WTC11 (cell line): ENCODE measurements around the gene DNMT3A. TPM values are rescaled to one million over a fixed set of nuclear protein-coding genes. Genes with fewer than 3 reads are reported as not detected.

Experiments
- ATAC-seq: fragments of 200-7000 bp; cut with Tn5 transposase; 2 replicates; pipeline ENCODE4 v1.10.0; 2021; ENCODE audit warnings: mild to moderate bottlenecking, moderate library complexity
- CTCF ChIA-PET: fragments of 300-600 bp; sonication (Branson Sonifier 250); formaldehyde crosslinking; loops from one replicate; lab custom pipeline; 2021; ENCODE audit warnings: antibody characterized with exemption; lab: Charles Lee
- POLR2A ChIA-PET: fragments of 350-600 bp; sonication (Branson Sonifier 250); formaldehyde crosslinking; loops from one replicate; lab custom pipeline; 2021; ENCODE audit warnings: antibody characterized with exemption; lab: Charles Lee
- DNase-seq: peaks from one replicate; pipeline ENCODE4 v3.0.0; 2021; ENCODE audit warnings: low spot score
- H3K27ac Mint-ChIP-seq: 2 replicates; pipeline ENCODE4 v1.8.0; 2021; ENCODE audit warnings: mixed read lengths
- H3K27me3 Mint-ChIP-seq: 2 replicates; pipeline ENCODE4 v1.8.0; 2021; ENCODE audit warnings: low read depth, mild to moderate bottlenecking, moderate library complexity, mixed read lengths
- H3K36me3 Mint-ChIP-seq: 2 replicates; pipeline ENCODE4 v1.8.0; 2021; ENCODE audit warnings: mixed read lengths
- H3K4me1 Mint-ChIP-seq: 2 replicates; pipeline ENCODE4 v1.8.0; 2022; ENCODE audit warnings: mixed read lengths
- H3K4me3 Mint-ChIP-seq: 2 replicates; pipeline ENCODE4 v1.8.0; 2021; ENCODE audit warnings: mild to moderate bottlenecking, moderate library complexity, mixed read lengths
- H3K9me3 Mint-ChIP-seq: 2 replicates; pipeline ENCODE4 v1.8.0; 2021; ENCODE audit warnings: mixed read lengths
- ATF3 ChIP-seq: sonication (generic); formaldehyde crosslinking; conservative IDR thresholded peaks from 2 replicates; pipeline ENCODE4 v1.8.1; 2022; ENCODE audit warnings: mild to moderate bottlenecking, missing genetic modification reagents
- ATF6 ChIP-seq: sonication (generic); formaldehyde crosslinking; IDR thresholded peaks from 2 replicates; pipeline ENCODE4 v1.8.1; 2023; ENCODE audit warnings: mild to moderate bottlenecking, missing genetic modification reagents
- CDX4 ChIP-seq: fragments of 250-450 bp; sonication (Bioruptor Pico); IDR thresholded peaks from 2 replicates; pipeline ENCODE4 v1.9.0; 2021; ENCODE audit warnings: moderate library complexity, mild to moderate bottlenecking, inconsistent platforms, borderline replicate concordance
- ETV6 ChIP-seq: sonication (generic); formaldehyde crosslinking; IDR thresholded peaks from 2 replicates; pipeline ENCODE4 v1.8.1; 2022; ENCODE audit warnings: mild to moderate bottlenecking, missing genetic modification reagents
- FOXK1 ChIP-seq: sonication (generic); formaldehyde crosslinking; IDR thresholded peaks from 2 replicates; pipeline ENCODE4 v1.8.0; 2022; ENCODE audit warnings: mild to moderate bottlenecking, moderate library complexity, missing genetic modification reagents
- JUN ChIP-seq: sonication (generic); formaldehyde crosslinking; IDR thresholded peaks from 2 replicates; pipeline ENCODE4 v1.8.0; 2023; ENCODE audit warnings: mild to moderate bottlenecking, missing genetic modification reagents
- NR3C1 ChIP-seq: sonication (generic); formaldehyde crosslinking; conservative IDR thresholded peaks from 2 replicates; pipeline ENCODE4 v1.8.1; 2023; ENCODE audit warnings: low read depth, mild to moderate bottlenecking, missing genetic modification reagents
- PRRX2 ChIP-seq: fragments of 250-450 bp; sonication (Bioruptor Pico); IDR thresholded peaks from 2 replicates; pipeline ENCODE4 v1.8.0; 2021; ENCODE audit warnings: mild to moderate bottlenecking
- SMAD3 ChIP-seq: sonication (generic); formaldehyde crosslinking; IDR thresholded peaks from 2 replicates; pipeline ENCODE4 v1.8.0; 2022; ENCODE audit warnings: missing genetic modification reagents, mild to moderate bottlenecking, borderline replicate concordance
- TCF7 ChIP-seq: sonication (generic); formaldehyde crosslinking; IDR thresholded peaks from 2 replicates; pipeline ENCODE4 v1.8.0; 2022; ENCODE audit warnings: mild to moderate bottlenecking, low read depth, missing genetic modification reagents, moderate library complexity
- ZBTB21 ChIP-seq: sonication (generic); formaldehyde crosslinking; IDR thresholded peaks from 2 replicates; pipeline ENCODE4 v1.8.1; 2023; ENCODE audit warnings: mild to moderate bottlenecking, missing genetic modification reagents, borderline replicate concordance
- ZNF219 ChIP-seq: sonication (generic); formaldehyde crosslinking; IDR thresholded peaks from 2 replicates; pipeline ENCODE4 v1.8.0; 2023; ENCODE audit warnings: missing genetic modification reagents, mild to moderate bottlenecking, borderline replicate concordance
- ZNF281 ChIP-seq: sonication (generic); formaldehyde crosslinking; IDR thresholded peaks from 2 replicates; pipeline ENCODE4 v1.8.0; 2023; ENCODE audit warnings: mild to moderate bottlenecking, missing genetic modification reagents
- ZNF396 ChIP-seq: fragments of 250-450 bp; sonication (Bioruptor Pico); IDR thresholded peaks from 2 replicates; pipeline ENCODE4 v1.8.0; 2021; ENCODE audit warnings: mild to moderate bottlenecking, moderate library complexity, borderline replicate concordance
- ZNF425 ChIP-seq: fragments of 250-450 bp; sonication (Bioruptor Pico); conservative IDR thresholded peaks from 2 replicates; pipeline ENCODE4 v1.9.0; 2021; ENCODE audit warnings: mild to moderate bottlenecking
- total RNA-seq: library from RNA; stranded (reverse); gene quantifications from 3 replicates; pipeline ENCODE4 v1.2.3, GENCODE V29; 2021
- TF ChIP-seq, protein P1 (sequence below): sonication (generic); formaldehyde crosslinking; IDR thresholded peaks from 2 replicates; pipeline ENCODE4 v1.8.0; 2022; ENCODE audit warnings: missing genetic modification reagents
- TF ChIP-seq, protein P2 (sequence below): sonication (generic); formaldehyde crosslinking; IDR thresholded peaks from 2 replicates; pipeline ENCODE4 v1.8.1; 2022; ENCODE audit warnings: mild to moderate bottlenecking, missing genetic modification reagents, moderate library complexity, borderline replicate concordance
- TF ChIP-seq, protein P3 (sequence below): sonication (generic); formaldehyde crosslinking; IDR thresholded peaks from 2 replicates; pipeline ENCODE4 v1.8.0; 2023; ENCODE audit warnings: missing genetic modification reagents
- TF ChIP-seq, protein P4 (sequence below): sonication (generic); formaldehyde crosslinking; IDR thresholded peaks from 2 replicates; pipeline ENCODE4 v1.8.1; 2022; ENCODE audit warnings: low read depth, missing genetic modification reagents, borderline replicate concordance

Gene DNMT3A
- total RNA-seq, 1 experiment from 2014 or later: 154 TPM

- TF ChIP-seq ATF6 (CRISPR knock-in tag): no peak
Observed at GRCh38 chr2:25226827-25227226, 114.9 kb downstream of the DNMT3A start (continued).

- no peaks in the 10 kb centered on the region for H3K9me3 Mint-ChIP-seq
- H3K27me3 Mint-ChIP-seq: no peaks in the 10 kb centered on the region
- no peak overlapping the region for H3K4me3 Mint-ChIP-seq
- ChIA-PET CTCF (interaction anchor here (0.6 to 1.1 kb wide), 2 partner anchors 57 to 362 kb away, joined by 3 read pairs; no protein-coding TSS in a partner anchor), POLR2A (no interaction called here)
- no peak overlapping the region for H3K27ac Mint-ChIP-seq
- peaks cover 6% of the 10 kb centered on the region for H3K4me1 Mint-ChIP-seq
- DNase-seq (no peak), ATAC-seq (no peak; the same call in 1 of the 2 replicates)
- TF ChIP-seq FOXK1: no peak
- TF ChIP-seq ZNF425: no peak
- TF ChIP-seq ETV6 (CRISPR knock-in tag): no peak
- no peak for TF ChIP-seq ATF3 (CRISPR knock-in tag)
- no peak for TF ChIP-seq ZBTB21 (CRISPR knock-in tag)
- no peak for TF ChIP-seq SMAD3 (CRISPR knock-in tag)
- TF ChIP-seq, protein P1, sequence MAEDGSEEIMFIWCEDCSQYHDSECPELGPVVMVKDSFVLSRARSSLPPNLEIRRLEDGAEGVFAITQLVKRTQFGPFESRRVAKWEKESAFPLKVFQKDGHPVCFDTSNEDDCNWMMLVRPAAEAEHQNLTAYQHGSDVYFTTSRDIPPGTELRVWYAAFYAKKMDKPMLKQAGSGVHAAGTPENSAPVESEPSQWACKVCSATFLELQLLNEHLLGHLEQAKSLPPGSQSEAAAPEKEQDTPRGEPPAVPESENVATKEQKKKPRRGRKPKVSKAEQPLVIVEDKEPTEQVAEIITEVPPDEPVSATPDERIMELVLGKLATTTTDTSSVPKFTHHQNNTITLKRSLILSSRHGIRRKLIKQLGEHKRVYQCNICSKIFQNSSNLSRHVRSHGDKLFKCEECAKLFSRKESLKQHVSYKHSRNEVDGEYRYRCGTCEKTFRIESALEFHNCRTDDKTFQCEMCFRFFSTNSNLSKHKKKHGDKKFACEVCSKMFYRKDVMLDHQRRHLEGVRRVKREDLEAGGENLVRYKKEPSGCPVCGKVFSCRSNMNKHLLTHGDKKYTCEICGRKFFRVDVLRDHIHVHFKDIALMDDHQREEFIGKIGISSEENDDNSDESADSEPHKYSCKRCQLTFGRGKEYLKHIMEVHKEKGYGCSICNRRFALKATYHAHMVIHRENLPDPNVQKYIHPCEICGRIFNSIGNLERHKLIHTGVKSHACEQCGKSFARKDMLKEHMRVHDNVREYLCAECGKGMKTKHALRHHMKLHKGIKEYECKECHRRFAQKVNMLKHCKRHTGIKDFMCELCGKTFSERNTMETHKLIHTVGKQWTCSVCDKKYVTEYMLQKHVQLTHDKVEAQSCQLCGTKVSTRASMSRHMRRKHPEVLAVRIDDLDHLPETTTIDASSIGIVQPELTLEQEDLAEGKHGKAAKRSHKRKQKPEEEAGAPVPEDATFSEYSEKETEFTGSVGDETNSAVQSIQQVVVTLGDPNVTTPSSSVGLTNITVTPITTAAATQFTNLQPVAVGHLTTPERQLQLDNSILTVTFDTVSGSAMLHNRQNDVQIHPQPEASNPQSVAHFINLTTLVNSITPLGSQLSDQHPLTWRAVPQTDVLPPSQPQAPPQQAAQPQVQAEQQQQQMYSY: no peak
- TF ChIP-seq, protein P2, sequence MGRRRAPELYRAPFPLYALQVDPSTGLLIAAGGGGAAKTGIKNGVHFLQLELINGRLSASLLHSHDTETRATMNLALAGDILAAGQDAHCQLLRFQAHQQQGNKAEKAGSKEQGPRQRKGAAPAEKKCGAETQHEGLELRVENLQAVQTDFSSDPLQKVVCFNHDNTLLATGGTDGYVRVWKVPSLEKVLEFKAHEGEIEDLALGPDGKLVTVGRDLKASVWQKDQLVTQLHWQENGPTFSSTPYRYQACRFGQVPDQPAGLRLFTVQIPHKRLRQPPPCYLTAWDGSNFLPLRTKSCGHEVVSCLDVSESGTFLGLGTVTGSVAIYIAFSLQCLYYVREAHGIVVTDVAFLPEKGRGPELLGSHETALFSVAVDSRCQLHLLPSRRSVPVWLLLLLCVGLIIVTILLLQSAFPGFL (CRISPR knock-in tag): no peak
- TF ChIP-seq, protein P3, sequence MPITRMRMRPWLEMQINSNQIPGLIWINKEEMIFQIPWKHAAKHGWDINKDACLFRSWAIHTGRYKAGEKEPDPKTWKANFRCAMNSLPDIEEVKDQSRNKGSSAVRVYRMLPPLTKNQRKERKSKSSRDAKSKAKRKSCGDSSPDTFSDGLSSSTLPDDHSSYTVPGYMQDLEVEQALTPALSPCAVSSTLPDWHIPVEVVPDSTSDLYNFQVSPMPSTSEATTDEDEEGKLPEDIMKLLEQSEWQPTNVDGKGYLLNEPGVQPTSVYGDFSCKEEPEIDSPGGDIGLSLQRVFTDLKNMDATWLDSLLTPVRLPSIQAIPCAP (CRISPR knock-in tag): no peak
- no peak for TF ChIP-seq ZNF396 (CRISPR knock-in tag)
- no peak for TF ChIP-seq TCF7 (CRISPR knock-in tag)
- TF ChIP-seq JUN: no peak
- TF ChIP-seq, protein P4, sequence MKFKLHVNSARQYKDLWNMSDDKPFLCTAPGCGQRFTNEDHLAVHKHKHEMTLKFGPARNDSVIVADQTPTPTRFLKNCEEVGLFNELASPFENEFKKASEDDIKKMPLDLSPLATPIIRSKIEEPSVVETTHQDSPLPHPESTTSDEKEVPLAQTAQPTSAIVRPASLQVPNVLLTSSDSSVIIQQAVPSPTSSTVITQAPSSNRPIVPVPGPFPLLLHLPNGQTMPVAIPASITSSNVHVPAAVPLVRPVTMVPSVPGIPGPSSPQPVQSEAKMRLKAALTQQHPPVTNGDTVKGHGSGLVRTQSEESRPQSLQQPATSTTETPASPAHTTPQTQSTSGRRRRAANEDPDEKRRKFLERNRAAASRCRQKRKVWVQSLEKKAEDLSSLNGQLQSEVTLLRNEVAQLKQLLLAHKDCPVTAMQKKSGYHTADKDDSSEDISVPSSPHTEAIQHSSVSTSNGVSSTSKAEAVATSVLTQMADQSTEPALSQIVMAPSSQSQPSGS (CRISPR knock-in tag): no peak
- TF ChIP-seq CDX4 (CRISPR knock-in tag): no peak
- no peak for TF ChIP-seq PRRX2 (CRISPR knock-in tag)
- TF ChIP-seq ZNF219 (CRISPR knock-in tag): no peak
- no peak for TF ChIP-seq ZNF281 (CRISPR knock-in tag)
- TF ChIP-seq NR3C1 (CRISPR knock-in tag): no peak
- H3K36me3 Mint-ChIP-seq: no peaks in the 10 kb centered on the region
Observed at GRCh38 chr2:25222477-25223121, 119.1 kb downstream of the DNMT3A start.
